T-helper 2 cell treated with Interferon-gamma antibody and Interleukin-4, amounts not matched to agents 100 ng/mL and 5 ng/mL, for 36 hours (primary cell): ENCODE results near the gene HOXD1. TPM values are rescaled to one million over a fixed set of nuclear protein-coding genes. Genes with fewer than 3 reads are reported as not detected.

Source experiments
- intact Hi-C: fragments of 100-400 bp; cut with micrococcal nuclease; formaldehyde crosslinking; loops from one replicate; pipeline ENCODE4 v1.15.1; 2023
- total RNA-seq: library from RNA; stranded (reverse); gene quantifications from 2 replicates; pipeline ENCODE4 v1.2.3, GENCODE V29; 2022

HOXD1 gene
- total RNA-seq, 1 donor from 2014 or later = not detected

- intact Hi-C loops = no loop called here
These were observed 23.7 kb upstream of the HOXD1 start for GRCh38 chr2:176164611-176165369.

- intact Hi-C loops = no loop called here
These were observed 23.0 kb upstream of the HOXD1 start for GRCh38 chr2:176165370-176166050.

GRCh38 chr2:176166272-176166671 lies 22.2 kb upstream of the HOXD1 start:
- intact Hi-C loops = no loop called here

GRCh38 chr2:176167398-176167797 lies 21.1 kb upstream of the HOXD1 start:
- intact Hi-C loops = no loop called here

GRCh38 chr2:176169181-176169580 lies 19.3 kb upstream of the HOXD1 start:
- intact Hi-C loops = no loop called here

- intact Hi-C loops = no loop called here
These were observed 18.8 kb upstream of the HOXD1 start for GRCh38 chr2:176169711-176170110.

GRCh38 chr2:176170602-176171305 lies 17.7 kb upstream of the HOXD1 start:
- intact Hi-C loops = no loop called here

- intact Hi-C loops = no loop called here
These were observed 17.0 kb upstream of the HOXD1 start for GRCh38 chr2:176171351-176172006.

- intact Hi-C loops = no loop called here
These were observed 16.2 kb upstream of the HOXD1 start for GRCh38 chr2:176172007-176172894.

- intact Hi-C loops = no loop called here
These were observed 15.4 kb upstream of the HOXD1 start for GRCh38 chr2:176172895-176173566.

- intact Hi-C loops = no loop called here
These were observed 14.7 kb upstream of the HOXD1 start for GRCh38 chr2:176173567-176174381.

GRCh38 chr2:176174382-176174823 lies 14.1 kb upstream of the HOXD1 start:
- intact Hi-C loops = no loop called here

GRCh38 chr2:176174824-176175708 lies 13.4 kb upstream of the HOXD1 start:
- intact Hi-C loops = no loop called here

GRCh38 chr2:176175709-176176607 lies 12.5 kb upstream of the HOXD1 start:
- intact Hi-C loops = no loop called here

- intact Hi-C loops = no loop called here
These were observed 10.9 kb upstream of the HOXD1 start for GRCh38 chr2:176177580-176178037.

- intact Hi-C loops = no loop called here
These were observed 10.3 kb upstream of the HOXD1 start for GRCh38 chr2:176178038-176178756.
